DMS 273 (cell line): ENCODE results near the gene AFG1L.
"Not testable (repeated sequence)": the region's sequence is repeated elsewhere in the genome, so short reads cannot be mapped to it uniquely, and the experiment has no call there.

Source experiments
- DNase-seq: peaks from one replicate; lab custom pipeline; 2025; ENCODE audit not compliant: unreplicated experiment; lab: John Stamatoyannopoulos, UW

The AFG1L gene

DNA sequence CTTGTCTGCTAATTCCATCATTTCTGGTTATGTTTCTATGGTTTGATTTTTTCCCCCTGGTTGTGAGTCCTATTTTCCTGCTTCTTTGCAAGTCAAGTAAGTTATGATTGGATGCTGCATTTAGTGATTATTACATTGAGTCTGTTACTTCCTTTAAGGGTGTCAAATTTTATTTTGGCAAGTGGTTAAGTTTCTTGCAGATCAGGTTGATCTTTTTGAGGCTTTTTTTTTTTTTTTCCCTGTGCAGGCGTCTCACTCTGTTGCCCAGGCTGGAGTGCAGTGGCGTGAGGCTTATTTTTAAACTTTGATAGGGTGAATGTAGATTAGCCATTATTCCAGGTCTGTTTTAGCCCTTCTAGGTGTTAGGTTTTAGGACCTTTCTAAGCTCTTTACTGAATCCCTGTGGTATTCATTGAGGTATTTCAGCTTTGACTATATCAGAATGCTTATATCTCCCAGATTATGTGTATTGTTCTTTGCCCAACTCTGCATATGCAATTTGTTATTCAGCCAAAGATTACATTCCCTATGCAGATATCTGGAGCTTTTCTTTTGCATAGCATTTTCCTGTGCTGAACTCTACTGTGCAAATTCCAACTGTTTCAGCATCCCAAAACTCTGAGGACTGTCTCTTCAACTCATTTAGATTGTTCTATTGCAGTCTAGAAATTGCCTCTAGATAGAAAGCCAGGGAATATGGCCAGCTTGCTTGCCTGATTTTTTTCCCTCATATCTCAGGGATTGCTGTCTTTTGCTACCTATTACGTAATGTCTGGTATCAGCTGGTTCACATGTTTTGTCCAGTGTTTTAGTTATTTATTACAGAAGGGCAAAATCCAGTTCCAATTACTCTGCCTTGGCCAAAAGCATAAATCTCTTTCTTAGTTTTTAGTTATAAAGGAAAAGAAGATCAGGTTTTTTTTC, 113.3 kb downstream of the AFG1L start:
- DNase-seq = peak; percentile 35

DNA sequence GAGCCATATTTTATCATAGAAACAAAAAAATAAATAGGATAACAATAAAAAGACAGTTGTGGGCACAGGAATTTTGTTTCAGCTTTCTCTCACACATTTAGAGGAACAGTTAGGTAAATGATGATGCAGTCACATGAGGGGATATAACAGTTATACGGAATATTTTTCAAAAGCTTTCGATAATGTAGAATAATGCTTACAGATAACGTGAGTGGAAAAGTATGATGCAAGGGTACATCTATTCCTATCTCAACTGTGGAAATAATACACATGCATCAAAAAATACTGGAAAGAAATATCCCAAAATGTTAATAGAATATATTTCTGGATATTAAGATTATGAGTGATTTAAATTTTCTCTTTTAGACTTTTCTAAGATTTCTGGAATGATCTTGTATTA, 114.0 kb downstream of the AFG1L start:
- no peak for DNase-seq

GRCh38 chr6:108416047-108416833, 121.4 kb downstream of the AFG1L start:
- not testable (repeated sequence) for DNase-seq

- DNase-seq = no peak
These were observed 122.2 kb downstream of the AFG1L start for GRCh38 chr6:108417027-108417426.

DNA sequence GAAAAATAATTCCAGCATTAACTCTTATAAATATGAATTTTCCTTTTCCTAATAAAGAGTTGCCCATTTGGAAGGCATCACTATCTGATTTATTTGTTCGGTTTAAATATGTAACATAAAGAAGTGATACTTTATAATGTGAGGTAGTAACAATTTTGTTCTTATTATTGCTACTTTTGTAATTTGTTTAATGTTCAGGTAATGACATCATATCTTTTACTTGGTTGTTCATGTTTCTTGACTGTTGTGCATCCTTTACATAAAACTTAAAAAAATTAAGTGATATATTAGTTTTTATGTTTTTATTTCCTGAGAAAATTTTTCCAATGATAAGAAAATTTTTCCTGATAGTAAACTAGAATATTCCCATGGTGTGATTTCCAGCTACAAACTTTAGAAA, 124.6 kb downstream of the AFG1L start:
- DNase-seq = no peak

DNA sequence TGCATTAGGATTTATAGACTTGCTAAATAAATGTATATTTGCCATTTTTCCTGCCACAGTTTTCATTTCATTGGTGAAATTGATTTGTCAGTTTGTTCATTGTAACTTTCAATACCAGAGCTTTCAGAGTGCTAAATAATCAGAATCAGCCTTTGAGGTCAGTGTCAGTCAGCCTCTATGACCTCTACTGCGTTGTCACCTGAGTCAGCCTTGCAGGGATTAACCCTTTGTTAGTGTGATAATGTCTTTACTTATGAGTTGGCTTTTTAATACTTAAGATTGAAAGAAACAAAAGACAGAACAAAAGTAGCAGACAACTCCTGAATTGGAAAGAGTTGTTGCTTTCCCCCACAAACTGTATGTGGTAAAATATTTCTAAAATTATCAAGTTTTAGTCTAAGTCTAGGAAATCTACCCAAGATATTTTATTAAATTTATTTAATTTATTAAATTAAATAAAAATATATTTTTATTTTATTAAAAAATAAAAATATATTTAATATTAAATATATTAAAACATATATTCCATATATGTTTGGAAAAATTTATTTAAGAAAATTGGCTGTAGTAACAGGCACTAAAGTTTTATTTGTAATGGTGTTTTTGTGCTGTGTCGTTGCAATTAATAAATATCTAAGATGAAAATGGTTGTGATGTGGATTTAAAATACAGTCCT, 125.2 kb downstream of the AFG1L start:
- no peak for DNase-seq

GRCh38 chr6:108421366-108421765, 126.5 kb downstream of the AFG1L start:
- no peak for DNase-seq

DNA sequence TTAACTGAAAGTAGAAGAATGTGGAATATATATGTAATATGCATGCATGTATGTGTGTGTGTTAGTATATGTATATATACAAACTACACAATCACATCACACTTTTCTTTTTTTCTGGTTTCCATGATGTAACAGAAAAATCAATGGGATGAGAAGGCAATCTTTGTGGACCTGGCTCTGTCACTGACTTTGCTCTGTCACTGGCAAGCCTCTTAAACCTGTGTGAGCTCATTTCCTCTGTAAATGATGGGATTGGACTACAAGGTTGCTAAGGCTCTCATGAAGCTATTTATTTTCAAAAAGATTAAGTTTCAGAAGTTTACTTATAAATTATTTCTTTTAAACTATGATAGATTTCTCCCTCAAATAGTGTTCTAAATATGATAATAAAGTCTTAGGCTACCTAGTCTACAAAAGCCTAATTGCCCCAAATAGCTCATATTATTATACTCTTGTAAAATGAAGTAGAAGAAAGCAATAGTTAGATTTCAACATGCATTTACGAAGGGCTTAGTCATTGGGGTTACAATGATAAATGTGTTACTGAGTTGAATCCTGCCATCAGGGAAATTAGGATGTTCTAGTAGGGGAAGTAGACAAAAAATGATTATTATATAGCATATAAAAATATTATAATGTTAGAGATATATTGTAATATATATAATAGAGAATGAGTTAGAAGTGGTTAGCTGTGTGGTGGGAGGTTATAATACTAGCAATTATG, 129.3 kb downstream of the AFG1L start:
- no peak for DNase-seq

DNA sequence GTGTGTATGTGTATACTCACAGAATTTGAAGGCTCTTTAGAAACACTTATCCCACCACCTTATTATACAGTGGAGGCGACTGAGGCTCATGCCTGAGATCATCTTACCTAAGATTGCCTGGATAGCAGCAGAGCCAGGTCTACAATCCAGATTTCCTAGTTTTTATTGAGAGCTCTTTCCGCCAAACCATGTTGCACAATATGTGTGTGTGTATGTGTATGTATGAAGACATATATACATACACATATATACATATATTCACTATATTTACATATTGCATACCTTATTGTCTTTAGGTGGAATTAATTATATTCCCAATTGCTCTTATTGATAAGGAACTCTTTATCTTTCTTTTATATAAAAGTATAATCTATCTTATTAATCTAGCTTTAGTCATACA, 130.6 kb downstream of the AFG1L start:
- no peak for DNase-seq

- DNase-seq = no peak
These were observed 137.3 kb downstream of the AFG1L start for GRCh38 chr6:108432143-108432542.

DNA sequence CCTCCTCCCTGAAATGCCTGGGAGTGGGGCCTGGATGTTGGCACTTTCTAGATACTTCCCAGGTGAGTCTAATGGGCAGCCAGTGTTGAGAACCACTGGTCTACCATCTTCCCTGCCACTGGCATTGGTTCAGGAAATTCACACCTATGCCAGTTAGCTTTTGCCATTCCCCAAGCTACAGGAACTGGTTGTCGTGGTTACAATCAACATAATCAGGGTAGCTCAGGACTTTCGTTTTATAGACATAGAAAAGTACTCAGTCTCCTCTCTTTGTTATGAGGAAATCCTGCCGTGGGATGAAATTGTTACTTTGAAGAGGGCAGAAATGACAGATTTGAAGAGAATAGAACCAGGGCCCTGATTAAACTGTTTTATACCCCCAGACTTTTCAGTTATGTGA, 137.9 kb downstream of the AFG1L start:
- DNase-seq = peak; percentile 12

DNA sequence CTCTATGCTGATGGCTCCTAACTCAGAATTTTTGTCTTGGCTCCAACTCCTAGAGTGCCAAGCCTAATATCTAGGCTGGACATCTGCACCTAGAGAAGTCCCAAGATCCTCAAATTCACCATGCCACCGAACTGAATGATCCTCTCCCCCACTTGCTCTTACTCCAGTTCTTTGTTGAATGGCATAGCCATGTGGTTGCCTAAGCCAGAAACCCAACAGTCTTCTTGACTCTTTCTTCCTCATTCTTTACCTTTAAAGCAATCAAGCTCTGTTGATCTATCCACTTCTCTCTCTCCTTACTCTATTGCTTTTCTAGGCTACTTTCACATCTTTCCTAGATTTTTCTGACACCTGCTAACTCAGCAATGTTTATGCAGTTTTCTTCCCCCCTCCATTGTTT, 139.4 kb downstream of the AFG1L start:
- DNase-seq = no peak

GRCh38 chr6:108435391-108435790, 140.5 kb downstream of the AFG1L start:
- no peak for DNase-seq

DNA sequence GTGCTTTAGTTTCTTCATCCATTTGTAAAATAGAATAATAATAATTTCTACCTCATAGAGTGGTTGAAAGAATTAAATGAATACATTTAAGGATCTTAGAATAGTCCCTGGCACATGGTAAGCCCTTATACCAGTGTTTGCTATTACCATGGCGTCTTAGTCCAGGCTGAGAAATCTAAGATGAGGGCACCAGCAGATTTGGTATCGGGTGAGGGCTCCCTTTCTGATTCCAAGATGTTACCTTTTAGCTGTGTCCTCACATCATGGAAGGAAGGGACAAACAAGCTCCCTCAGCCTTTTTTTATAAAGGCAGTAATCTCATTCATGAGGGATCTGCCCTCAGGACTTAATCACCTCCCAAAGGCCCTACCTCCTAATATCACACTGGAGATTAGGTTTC, 141.9 kb downstream of the AFG1L start:
- no peak for DNase-seq

DNA sequence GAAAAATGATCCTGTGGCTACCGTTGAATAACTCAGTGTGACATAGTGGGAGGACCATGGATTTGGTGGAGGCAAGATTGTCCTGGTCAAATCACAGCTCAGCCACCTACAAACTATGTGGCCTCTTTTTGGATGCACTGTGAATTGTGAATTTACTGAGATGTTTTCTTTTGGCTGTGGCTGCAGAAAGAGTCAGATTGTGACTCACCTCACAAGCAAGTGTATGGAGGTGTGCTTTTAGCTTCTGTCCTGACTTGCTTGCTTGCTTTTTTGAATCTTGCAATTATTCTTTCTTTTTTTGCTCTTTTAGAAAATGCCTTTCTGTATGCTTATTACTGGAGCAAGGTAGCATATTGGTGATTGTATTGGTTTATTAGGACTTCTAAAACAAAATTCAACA, 143.0 kb downstream of the AFG1L start:
- DNase-seq = no peak

DNA sequence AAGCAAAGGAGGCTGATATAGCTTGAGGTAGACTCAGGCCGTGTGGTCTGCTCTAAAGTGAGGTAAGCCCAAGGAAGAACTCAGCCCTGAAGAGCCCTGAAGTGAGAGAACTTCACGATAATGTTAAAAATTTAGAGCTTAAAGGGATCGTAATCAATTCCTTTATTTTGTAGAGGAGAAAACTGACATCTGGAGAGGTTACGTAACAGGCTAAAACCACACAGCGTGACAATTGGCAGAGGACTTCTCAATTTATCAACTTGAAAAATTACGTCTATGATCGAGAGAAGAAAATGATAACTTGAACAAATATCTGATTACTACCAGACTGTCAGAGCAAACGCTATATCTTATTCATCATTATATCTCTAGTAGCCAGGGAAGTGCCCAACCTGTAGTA, 144.1 kb downstream of the AFG1L start:
- DNase-seq = peak; percentile 12

DNA sequence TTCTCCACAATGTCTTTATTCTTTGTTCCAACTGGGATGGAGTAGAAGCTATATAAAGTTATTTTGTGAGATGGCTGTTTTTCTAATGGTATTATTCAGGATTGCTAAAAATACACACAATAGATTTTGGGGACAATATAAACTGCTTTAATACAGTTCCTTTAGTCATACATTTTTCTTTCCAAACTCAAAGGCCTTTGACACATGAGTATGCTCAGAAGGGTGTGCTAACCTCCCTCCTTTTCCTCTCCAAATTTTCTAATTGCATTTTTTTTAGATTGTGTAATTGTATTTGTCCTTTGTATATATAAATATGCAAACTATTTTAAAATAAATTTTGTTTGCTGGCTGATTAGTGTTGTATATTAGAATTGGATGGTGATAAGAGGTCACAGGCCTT, 146.3 kb downstream of the AFG1L start:
- DNase-seq = no peak

DNA sequence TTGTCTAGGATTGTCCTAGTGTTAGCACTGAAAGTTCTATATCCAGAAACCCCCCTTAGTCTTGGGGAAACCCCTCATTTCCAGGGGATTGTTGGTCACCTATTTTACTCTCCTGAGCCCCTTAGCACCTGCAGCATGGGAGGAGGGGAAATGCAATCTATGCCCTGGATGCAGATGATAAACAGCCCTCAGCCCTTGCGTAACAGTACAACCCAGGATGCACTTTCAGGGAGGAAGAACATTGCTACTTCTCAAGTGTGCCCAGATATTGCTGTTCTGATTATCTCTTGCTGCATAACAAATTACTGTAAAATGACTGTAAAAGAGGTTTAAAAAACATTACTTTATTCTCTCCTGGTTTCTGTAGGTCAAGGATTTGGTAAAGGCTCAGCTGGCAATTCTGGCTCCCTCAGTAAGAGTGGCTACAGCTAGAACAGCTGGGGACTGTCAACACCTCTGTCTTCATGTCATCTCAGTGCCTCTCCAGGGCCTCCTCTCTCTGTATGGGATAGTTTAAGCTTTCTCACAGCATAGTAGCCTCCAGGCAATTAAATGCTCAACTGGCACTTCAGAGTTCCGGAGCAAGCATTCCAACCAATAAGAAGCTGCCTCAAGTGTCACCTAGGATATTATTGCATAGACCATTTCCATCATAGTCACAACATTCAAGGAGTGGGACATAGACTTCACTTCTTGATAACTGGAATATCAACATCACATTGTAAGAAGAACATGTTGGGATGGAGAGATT, 148.1 kb downstream of the AFG1L start:
- no peak for DNase-seq

- DNase-seq = no peak
These were observed 151.8 kb downstream of the AFG1L start for GRCh38 chr6:108446629-108447150.

DNA sequence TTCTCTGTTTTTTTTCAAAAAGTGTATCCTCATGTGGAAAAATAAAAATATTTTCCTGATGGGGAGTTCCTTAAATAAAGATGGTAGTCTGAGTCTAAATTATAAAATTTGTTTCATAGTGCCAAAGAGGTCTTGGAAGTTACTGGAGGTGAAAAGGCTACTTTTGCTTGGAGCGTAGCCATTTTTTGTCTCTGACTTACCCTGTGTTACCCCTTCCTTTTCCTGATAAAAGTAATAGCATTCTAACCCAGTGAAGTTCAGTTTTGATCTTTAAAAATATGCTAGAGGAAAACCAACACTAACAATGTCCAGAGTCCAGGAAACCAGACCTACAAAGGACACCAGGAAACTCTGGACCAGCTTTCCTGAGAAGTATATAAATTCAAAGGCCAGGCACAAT, 153.6 kb downstream of the AFG1L start:
- DNase-seq = no peak
